ENCODE measurements around the gene TMEM94.
A peak's percentile ranks its signal among the peaks of the same experiment; 100 is the strongest.

TMEM94 gene

GRCh38 chr17:75502072-75502720, 45.8 kb downstream of the TMEM94 start:
- no peak overlapping the region for H3K27ac ChIP-seq
- TF ChIP-seq ZFX (IDR thresholded peaks at IDR 0.05) (no peak), CTCF (conservative IDR thresholded peaks at IDR 0.05) (no peak)

- TF ChIP-seq ZFX (IDR thresholded peaks at IDR 0.05): no peak
- TF ChIP-seq CTCF (conservative IDR thresholded peaks at IDR 0.05): no peak
- H3K27ac ChIP-seq: no peak overlapping the region
Observed at GRCh38 chr17:75502721-75503329, 46.4 kb downstream of the TMEM94 start.

GRCh38 chr17:75503337-75503950, 47.0 kb downstream of the TMEM94 start:
- H3K27ac ChIP-seq: no peak overlapping the region
- TF ChIP-seq ZFX (IDR thresholded peaks at IDR 0.05) (no peak), CTCF (conservative IDR thresholded peaks at IDR 0.05) (no peak)

GRCh38 chr17:75503976-75504346, 47.5 kb downstream of the TMEM94 start:
- TF ChIP-seq CTCF (conservative IDR thresholded peaks at IDR 0.05): no peak
- no peak for TF ChIP-seq ZFX (IDR thresholded peaks at IDR 0.05)
- no peak overlapping the region for H3K27ac ChIP-seq

- TF ChIP-seq ZFX (IDR thresholded peaks at IDR 0.05): no peak
- peak; percentile 86 for TF ChIP-seq CTCF (conservative IDR thresholded peaks at IDR 0.05)
- H3K27ac ChIP-seq: no peak overlapping the region
Observed at GRCh38 chr17:75504347-75505151, 48.1 kb downstream of the TMEM94 start.

- TF ChIP-seq ZFX (IDR thresholded peaks at IDR 0.05): no peak
- TF ChIP-seq CTCF (conservative IDR thresholded peaks at IDR 0.05): no peak
- H3K27ac ChIP-seq: no peak overlapping the region
Observed at GRCh38 chr17:75505152-75505409, 48.6 kb downstream of the TMEM94 start.

- no peak for TF ChIP-seq ZFX (IDR thresholded peaks at IDR 0.05)
- TF ChIP-seq CTCF (conservative IDR thresholded peaks at IDR 0.05): no peak
- no peak overlapping the region for H3K27ac ChIP-seq
Observed at GRCh38 chr17:75505640-75506039, 49.2 kb downstream of the TMEM94 start.

Data from C4-2B (cell line).